Liver (tissue), 9 donors: ENCODE results near the gene SHOC2. TPM values are rescaled to one million over a fixed set of nuclear protein-coding genes. Genes with fewer than 3 reads are reported as not detected.

Experiments used
- DNase-seq: peaks from one replicate; pipeline ENCODE4 v3.0.0-alpha.2; 2017; ENCODE audit warnings: low spot score
- H3K27ac ChIP-seq, 2 donors: one replicate each; pipeline ENCODE4 v1.7.0; 2013; ENCODE audit warnings: inconsistent platforms in 2 of 2, low read length in 2 of 2, control low read depth in 1 of 2, low read depth in 1 of 2, mild to moderate bottlenecking in 1 of 2
- H3K27me3 ChIP-seq, 4 donors: one replicate each; pipeline versions ENCODE4 v1.6.1 to v1.7.0; 2013; ENCODE audit warnings: low read length in 3 of 4, inconsistent platforms in 1 of 4, mild to moderate bottlenecking in 1 of 4, moderate library complexity in 1 of 4; ENCODE audit not compliant: control insufficient read depth in 4 of 4, insufficient read depth in 4 of 4
- H3K36me3 ChIP-seq, 4 donors: one replicate each; pipeline versions ENCODE4 v1.6.1 to v1.7.0; 2013; ENCODE audit warnings: low read length in 3 of 4, mild to moderate bottlenecking in 3 of 4, low read depth in 1 of 4, moderate library complexity in 1 of 4; ENCODE audit not compliant: control insufficient read depth in 4 of 4, insufficient read depth in 3 of 4
- H3K4me1 ChIP-seq, 4 donors: one replicate each; pipeline versions ENCODE4 v1.6.1 to v1.7.0; 2013; ENCODE audit warnings: low read length in 3 of 4, mild to moderate bottlenecking in 3 of 4, moderate library complexity in 1 of 4; ENCODE audit not compliant: control insufficient read depth in 4 of 4, insufficient read depth in 4 of 4
- H3K4me3 ChIP-seq, 3 donors: one replicate each; pipeline versions ENCODE4 v1.6.1 to v1.7.0; 2013; ENCODE audit warnings: low read length in 3 of 3, control low read depth in 1 of 3, low read depth in 1 of 3, mild to moderate bottlenecking in 1 of 3
- H3K9ac ChIP-seq, 2 donors: one replicate each; pipeline ENCODE4 v1.7.0; 2013; ENCODE audit warnings: low read length in 2 of 2, mild to moderate bottlenecking in 2 of 2, moderate library complexity in 2 of 2, control low read depth in 1 of 2, low read depth in 1 of 2
- H3K9me3 ChIP-seq, 4 donors: one replicate each; pipeline versions ENCODE4 v1.6.1 to v1.7.0; 2013; ENCODE audit warnings: low read length in 3 of 4; ENCODE audit not compliant: control insufficient read depth in 4 of 4
- ATF3 ChIP-seq: IDR thresholded peaks from 2 replicates; pipeline ENCODE4 v1.6.1; 2016; ENCODE audit warnings: antibody characterized with exemption
- CTCF ChIP-seq: fragments of 150-350 bp; IDR thresholded peaks from 2 replicates; pipeline ENCODE4 v1.5.1; 2017; ENCODE audit warnings: improper control_type of control experiment, low read depth, low read length; ENCODE audit not compliant: missing input control
- EGR1 ChIP-seq, 2 donors: IDR thresholded peaks; 2 replicates each; pipeline ENCODE4 v1.6.1; 2016 to 2018; ENCODE audit warnings: antibody characterized with exemption in 2 of 2, low read depth in 2 of 2
- FOXA2 ChIP-seq: IDR thresholded peaks from 2 replicates; pipeline ENCODE4 v1.6.1; 2016; ENCODE audit warnings: antibody characterized with exemption
- GABPA ChIP-seq, 2 donors: IDR thresholded peaks in 1 of 2; conservative IDR thresholded peaks in 1 of 2; 2 replicates each; pipeline ENCODE4 v1.6.1; 2016; ENCODE audit warnings: antibody characterized with exemption in 2 of 2, mild to moderate bottlenecking in 1 of 2, moderate library complexity in 1 of 2
- HNF4A ChIP-seq, 2 donors: conservative IDR thresholded peaks; 2 replicates each; pipeline ENCODE4 v1.6.1; 2016; ENCODE audit warnings: antibody characterized with exemption in 2 of 2, mild to moderate bottlenecking in 2 of 2
- JUND ChIP-seq, 2 donors: IDR thresholded peaks; 2 replicates each; pipeline ENCODE4 v1.6.1; 2016; ENCODE audit warnings: antibody characterized with exemption in 2 of 2
- MAX ChIP-seq: IDR thresholded peaks from 2 replicates; pipeline ENCODE4 v1.6.1; 2016; ENCODE audit warnings: antibody characterized with exemption
- RAD21 ChIP-seq, 2 donors: IDR thresholded peaks; 2 replicates each; pipeline ENCODE4 v1.6.1; 2016; ENCODE audit warnings: antibody characterized with exemption in 2 of 2, mild to moderate bottlenecking in 2 of 2
- RXRA ChIP-seq, 2 donors: IDR thresholded peaks; 2 replicates each; pipeline ENCODE4 v1.6.1; 2017 to 2018; ENCODE audit warnings: antibody characterized with exemption in 2 of 2, mild to moderate bottlenecking in 1 of 2
- SP1 ChIP-seq: IDR thresholded peaks from 2 replicates; pipeline ENCODE4 v1.6.1; 2018; ENCODE audit warnings: antibody characterized with exemption, mild to moderate bottlenecking
- TAF1 ChIP-seq: conservative IDR thresholded peaks from 2 replicates; pipeline ENCODE4 v1.6.1; 2016; ENCODE audit warnings: antibody characterized with exemption, mild to moderate bottlenecking
- ZBTB33 ChIP-seq: IDR thresholded peaks from 2 replicates; pipeline ENCODE4 v1.6.1; 2016; ENCODE audit warnings: antibody characterized with exemption
- WGBS: extraction: QIAGEN DNeasy Blood & Tissue Kit; methylation state at CpG from one replicate; pipeline ENCODE4 v1.1.7; 2013; 5-methylcytosine and 5-hydroxymethylcytosine counted together
- polyA plus RNA-seq, 2 donors: library from polyadenylated mRNA; stranded (reverse) in 1 of 2; unstranded in 1 of 2; fragments of 200-250 nt in 1 of 2; fragments of >200 nt in 1 of 2; fragmentation: Nextera tagmentation in 1 of 2; extraction: Ambion mirVana in 1 of 2; gene quantifications; one replicate each; pipeline versions ENCODE4 v1.2.1 to v1.2.3, GENCODE V29; 2013 to 2015
- total RNA-seq, 2 donors: library from RNA; depleted of rRNA; stranded (reverse); fragments of >200 nt; gene quantifications; one replicate each; pipeline ENCODE4 v1.2.3, GENCODE V29; 2014
- donor health status: healthy.
- donor health status: healthy.
- donor health status: healthy.
- donor health status: healthy.
- donor health status: healthy.

SHOC2 gene
- total and polyA plus RNA-seq, 4 donors: 7.8 to 33.7 (median 17.9) TPM

- TF ChIP-seq EGR1 (IDR thresholded peaks at IDR 0.05; ENCODE audit: low read depth in 2 of 2): no peak
- TF ChIP-seq GABPA (IDR thresholded peaks at IDR 0.05 in 1 of 2, conservative IDR thresholded peaks at IDR 0.05 in 1 of 2): no peak
Observed at GRCh38 chr10:110978204-110978603, 58.8 kb downstream of the SHOC2 start (continued).

GRCh38 chr10:110979611-110980010 lies 60.2 kb downstream of the SHOC2 start:
- WGBS: 98% methylated on average over 2 of the region's 2 CpGs
- Histone ChIP-seq H3K27me3 (no peaks in the 10 kb centered on the region), H3K4me1 (peaks cover 2 to 11% (median 8%) of the 10 kb centered on the region in 4 donors), H3K27ac (no peak overlapping the region), H3K9me3 (peaks cover 0 to 2% (median 0%) of the 10 kb centered on the region in 4 donors), H3K4me3 (no peak overlapping the region), H3K9ac (no peak overlapping the region), H3K36me3 (no peaks in the 10 kb centered on the region)
- TF ChIP-seq ATF3: no peak
- TF ChIP-seq MAX: no peak
- no peak for TF ChIP-seq HNF4A (conservative IDR thresholded peaks at IDR 0.05)
- no peak for DNase-seq

GRCh38 chr10:110980807-110981206 lies 61.4 kb downstream of the SHOC2 start:
- Histone ChIP-seq H3K4me3 (no peak overlapping the region), H3K9ac (no peak overlapping the region), H3K9me3 (peaks cover 0 to 2% (median 0%) of the 10 kb centered on the region in 4 donors), H3K4me1 (peaks cover 2 to 13% (median 8%) of the 10 kb centered on the region in 4 donors), H3K27ac (no peak overlapping the region), H3K27me3 (no peaks in the 10 kb centered on the region), H3K36me3 (no peaks in the 10 kb centered on the region)
- TF ChIP-seq RXRA (IDR thresholded peaks at IDR 0.05) (no peak), FOXA2 (no peak), TAF1 (no peak), HNF4A (conservative IDR thresholded peaks at IDR 0.05) (no peak), JUND (IDR thresholded peaks at IDR 0.05) (no peak), ATF3 (no peak), EGR1 (IDR thresholded peaks at IDR 0.05; ENCODE audit: low read depth in 2 of 2) (no peak), GABPA (IDR thresholded peaks at IDR 0.05 in 1 of 2, conservative IDR thresholded peaks at IDR 0.05 in 1 of 2) (no peak), MAX (no peak), CTCF (no peak), SP1 (no peak)
- DNase-seq: no peak

- peaks cover 0 to 2% (median 0%) of the 10 kb centered on the region in 4 donors for H3K36me3 ChIP-seq
- no peak overlapping the region for H3K27ac ChIP-seq
Observed at GRCh38 chr10:110983466-110983865, 64.1 kb downstream of the SHOC2 start.

More at GRCh38 chr10:110983466-110983865, 64.1 kb downstream of the SHOC2 start:
- TF ChIP-seq RAD21 (IDR thresholded peaks at IDR 0.05) (no peak), ZBTB33 (no peak)
- Histone ChIP-seq H3K4me3 (no peak overlapping the region), H3K27me3 (no peaks in the 10 kb centered on the region), H3K4me1 (peaks cover 0 to 3% (median under 1%) of the 10 kb centered on the region in 4 donors), H3K9ac (no peak overlapping the region), H3K9me3 (peaks cover 0 to 2% (median 0%) of the 10 kb centered on the region in 4 donors)
- WGBS: 93% methylated on average over 3 of the region's 3 CpGs
- DNase-seq: no peak
